Subcutaneous adipose tissue (tissue), 4 donors: ENCODE results near the gene SEPTIN10. TPM values are rescaled to one million over a fixed set of nuclear protein-coding genes. Genes with fewer than 3 reads are reported as not detected.

Experiments
- total RNA-seq, 4 donors: library from RNA; depleted of rRNA; stranded (reverse); fragments of >200 nt; gene quantifications; one replicate each; pipeline ENCODE4 v1.1.0, GENCODE V29; 2016
- TF ChIP-seq, protein P1 (sequence below): fragments of 450-650 bp; IDR thresholded peaks from one replicate; pipeline ENCODE4 v1.5.1; 2016; ENCODE audit warnings: low read depth, mild to moderate bottlenecking, control low read depth, antibody characterized with exemption, moderate library complexity

SEPTIN10 gene
- total RNA-seq, 4 donors from 2014 or later, result 106 to 124 (median 107) TPM

- TF ChIP-seq, protein P1, sequence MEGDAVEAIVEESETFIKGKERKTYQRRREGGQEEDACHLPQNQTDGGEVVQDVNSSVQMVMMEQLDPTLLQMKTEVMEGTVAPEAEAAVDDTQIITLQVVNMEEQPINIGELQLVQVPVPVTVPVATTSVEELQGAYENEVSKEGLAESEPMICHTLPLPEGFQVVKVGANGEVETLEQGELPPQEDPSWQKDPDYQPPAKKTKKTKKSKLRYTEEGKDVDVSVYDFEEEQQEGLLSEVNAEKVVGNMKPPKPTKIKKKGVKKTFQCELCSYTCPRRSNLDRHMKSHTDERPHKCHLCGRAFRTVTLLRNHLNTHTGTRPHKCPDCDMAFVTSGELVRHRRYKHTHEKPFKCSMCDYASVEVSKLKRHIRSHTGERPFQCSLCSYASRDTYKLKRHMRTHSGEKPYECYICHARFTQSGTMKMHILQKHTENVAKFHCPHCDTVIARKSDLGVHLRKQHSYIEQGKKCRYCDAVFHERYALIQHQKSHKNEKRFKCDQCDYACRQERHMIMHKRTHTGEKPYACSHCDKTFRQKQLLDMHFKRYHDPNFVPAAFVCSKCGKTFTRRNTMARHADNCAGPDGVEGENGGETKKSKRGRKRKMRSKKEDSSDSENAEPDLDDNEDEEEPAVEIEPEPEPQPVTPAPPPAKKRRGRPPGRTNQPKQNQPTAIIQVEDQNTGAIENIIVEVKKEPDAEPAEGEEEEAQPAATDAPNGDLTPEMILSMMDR, result no peak
Measured at GRCh38 chr2:109560265-109560664, 53.5 kb downstream of the SEPTIN10 start.

GRCh38 chr2:109558076-109558882, 55.5 kb downstream of the SEPTIN10 start:
- TF ChIP-seq, protein P1, result no peak

GRCh38 chr2:109557309-109557708, 56.5 kb downstream of the SEPTIN10 start:
- TF ChIP-seq, protein P1, result no peak

DNA sequence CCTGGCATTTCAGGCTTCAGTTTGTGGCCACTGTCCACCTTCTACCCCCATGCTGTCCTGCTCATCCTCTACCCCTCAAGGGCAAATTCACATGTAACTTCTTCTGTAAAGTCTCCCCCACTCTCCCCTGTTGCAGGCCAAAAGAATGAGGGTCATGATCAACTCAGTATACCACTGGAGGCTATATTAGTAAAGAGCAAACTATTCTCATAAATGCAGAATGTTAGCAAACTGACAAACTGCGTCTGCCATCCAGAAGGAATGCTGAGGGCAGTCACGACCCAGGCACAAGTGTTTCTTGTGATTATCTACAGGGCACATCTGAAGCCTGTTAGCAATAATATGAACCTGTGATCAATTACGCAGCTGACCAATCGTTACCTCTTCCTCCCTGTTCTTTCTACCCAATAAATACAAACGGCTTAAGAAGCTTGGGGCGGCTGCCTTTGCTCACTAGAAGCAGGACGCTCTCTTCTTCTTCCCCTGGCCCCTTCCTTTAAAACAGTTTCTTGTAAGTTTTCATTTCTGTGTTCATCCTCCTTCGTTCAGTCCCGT, 58.3 kb downstream of the SEPTIN10 start:
- TF ChIP-seq, protein P1, result no peak

DNA sequence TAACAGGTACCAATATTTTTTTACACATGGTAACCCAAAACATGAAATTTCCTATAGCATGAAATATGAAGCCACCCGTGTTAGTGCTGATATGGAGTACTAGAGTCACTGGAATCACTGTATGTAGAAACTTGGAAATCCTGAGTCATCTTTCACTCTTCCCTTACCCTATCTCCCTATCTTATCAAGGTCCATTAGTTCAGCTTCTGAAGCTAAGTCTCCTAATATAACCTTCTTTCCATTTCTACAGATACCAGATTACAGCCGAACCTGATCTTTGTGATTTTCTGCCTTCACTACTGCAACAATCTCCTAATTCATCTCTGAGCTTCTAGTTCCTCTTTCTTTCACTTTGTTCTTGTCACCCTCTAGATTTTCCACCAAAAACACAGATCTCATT, 59.0 kb downstream of the SEPTIN10 start:
- TF ChIP-seq, protein P1, result no peak

- TF ChIP-seq, protein P1, result no peak
Measured at GRCh38 chr2:109549016-109549590, 64.7 kb downstream of the SEPTIN10 start.

DNA sequence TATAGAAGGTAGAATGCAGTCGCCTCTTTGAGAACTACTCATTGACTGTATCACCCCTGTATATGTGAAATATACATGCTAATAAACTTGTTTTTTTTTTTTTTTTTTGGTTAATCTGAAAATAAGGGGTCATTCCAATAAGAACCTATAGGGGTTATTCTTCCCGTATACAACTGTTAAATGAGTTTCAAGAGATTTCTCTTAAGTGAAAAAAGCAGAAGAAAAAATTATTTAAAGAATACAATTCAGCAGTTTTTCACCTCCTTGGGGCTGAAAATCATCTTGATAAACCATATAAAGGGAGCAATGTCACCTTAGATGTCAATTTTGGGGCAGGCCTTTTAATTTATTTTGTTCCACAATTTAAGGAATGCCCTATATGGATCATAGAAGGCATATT, 66.5 kb downstream of the SEPTIN10 start:
- TF ChIP-seq, protein P1, result no peak
